ENCODE measurements around the gene AGK. TPM values are rescaled to one million over a fixed set of nuclear protein-coding genes. Genes with fewer than 3 reads are reported as not detected.

The AGK gene
- total RNA-seq, result 42.1 TPM

GRCh38 chr7:141551094-141551781 lies at the start of gene AGK:
Gene AGK (plus strand): TSS chr7:141551410. CDS start chr7:141555467, 4,057 bp downstream.

GRCh38 chr7:141702047-141702567 lies 150.9 kb downstream of the AGK start, which contains the start of gene DENND11:
Gene DENND11 (minus strand): TSS chr7:141702166. CDS start chr7:141702153, 13 bp downstream.

Other genes starting within 250 kb of the AGK start
- 80.9 TPM for gene DENND11, start 150.8 kb downstream of the AGK start, total RNA-seq
- gene WEE2, start 156.9 kb downstream of the AGK start, total RNA-seq, result 0.27 TPM
- gene SSBP1, start 186.9 kb downstream of the AGK start, total RNA-seq, result 121 TPM
- gene TAS2R3, start 212.7 kb downstream of the AGK start, total RNA-seq, result 4.2 TPM
- 5.6 TPM for gene TAS2R4, start 225.3 kb downstream of the AGK start, total RNA-seq
- gene TAS2R5, start 238.8 kb downstream of the AGK start, total RNA-seq, result 8.6 TPM